GM23338 (cell line): Measurements from ENCODE around the gene HLA-DOA.

ENCODE experiments used
- CTCF ChIP-seq, 2 experiments: fragments of 200-600 bp in 1 of 2; sonication (generic) in 1 of 2; conservative IDR thresholded peaks; 2 replicates each; pipeline versions ENCODE4 v1.5.1 to v1.6.1; 2016 to 2017; ENCODE audit warnings: antibody characterized with exemption in 2 of 2, low read depth in 2 of 2, mild to moderate bottlenecking in 2 of 2, moderate library complexity in 1 of 2
- EZH2 ChIP-seq: fragments of 200-600 bp; sonication (generic); IDR thresholded peaks from one replicate; pipeline ENCODE4 v1.8.0; 2017; ENCODE audit warnings: antibody characterized with exemption, mild to moderate bottlenecking, low read depth; ENCODE audit not compliant: unreplicated experiment
- EZH2phosphoT487 ChIP-seq: fragments of 200-600 bp; sonication (generic); IDR thresholded peaks from one replicate; pipeline ENCODE4 v1.8.1; 2018; ENCODE audit warnings: antibody characterized with exemption; ENCODE audit not compliant: unreplicated experiment
- REST ChIP-seq: IDR thresholded peaks from one replicate; pipeline ENCODE4 v1.6.1; 2018; ENCODE audit warnings: antibody characterized with exemption; ENCODE audit not compliant: unreplicated experiment

- no peak for TF ChIP-seq CTCF (conservative IDR thresholded peaks at IDR 0.05; ENCODE audit: low read depth in 2 of 2)
- TF ChIP-seq REST, result no peak
- no peak for TF ChIP-seq EZH2phosphoT487
- TF ChIP-seq EZH2, result no peak
Observed at GRCh38 chr6:32979720-32980487, 29.5 kb downstream of the HLA-DOA start.
